NCI-H510A (cell line): Measurements from ENCODE around the gene MAGEB18.

Experiments
- DNase-seq: peaks from one replicate; lab custom pipeline; 2025; lab: John Stamatoyannopoulos, UW

The MAGEB18 gene

DNA sequence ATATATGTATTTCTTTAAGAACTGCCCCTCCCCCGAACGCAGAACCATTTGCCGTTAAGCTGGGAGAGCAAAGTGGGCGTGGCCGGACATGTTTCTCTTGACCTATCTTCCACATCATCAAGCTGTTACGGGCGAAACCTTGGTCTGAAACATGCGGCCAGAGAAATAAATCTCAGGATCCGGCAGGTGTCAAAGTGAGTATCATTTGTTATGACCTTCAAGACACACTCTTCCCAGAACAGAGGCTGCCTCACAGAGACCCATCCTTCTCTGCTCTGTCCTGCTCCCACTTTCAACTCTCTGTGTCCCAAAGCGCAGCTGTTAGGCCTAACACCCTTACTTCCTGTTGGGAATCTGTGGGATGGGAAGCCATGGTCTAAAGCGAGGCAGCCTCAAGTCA lies at the start of gene MAGEB18:
MAGEB18 (plus strand) TSS at position 70 of the 400 bp plus-strand sequence. CDS start 643 bp downstream, outside the sequence.
- no peak for DNase-seq

DNA sequence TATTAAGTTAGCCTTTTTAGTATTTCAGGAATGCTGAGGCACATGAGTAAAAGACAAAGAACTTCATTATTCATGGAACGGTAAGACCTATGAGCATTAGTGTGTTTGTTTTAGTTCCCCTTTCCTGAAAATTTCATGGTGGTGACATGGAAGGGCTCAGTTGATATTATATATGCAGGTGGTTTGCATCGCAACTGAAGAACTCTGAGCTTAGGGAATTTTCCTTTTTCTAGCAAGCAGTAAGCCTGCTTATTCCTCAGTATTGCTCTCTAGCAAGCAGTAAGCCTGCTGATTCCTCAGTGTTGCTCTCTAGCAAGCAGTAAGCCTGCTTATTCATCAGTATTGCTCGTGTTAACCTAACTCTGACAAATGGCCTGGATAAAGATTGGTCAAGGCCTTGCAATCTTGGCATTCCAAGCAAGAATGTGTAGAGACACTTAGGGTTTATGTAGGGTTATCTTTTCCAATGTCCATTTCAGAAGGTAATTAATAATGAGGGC lies 37.7 kb upstream of the MAGEB18 start:
- no peak for DNase-seq

DNA sequence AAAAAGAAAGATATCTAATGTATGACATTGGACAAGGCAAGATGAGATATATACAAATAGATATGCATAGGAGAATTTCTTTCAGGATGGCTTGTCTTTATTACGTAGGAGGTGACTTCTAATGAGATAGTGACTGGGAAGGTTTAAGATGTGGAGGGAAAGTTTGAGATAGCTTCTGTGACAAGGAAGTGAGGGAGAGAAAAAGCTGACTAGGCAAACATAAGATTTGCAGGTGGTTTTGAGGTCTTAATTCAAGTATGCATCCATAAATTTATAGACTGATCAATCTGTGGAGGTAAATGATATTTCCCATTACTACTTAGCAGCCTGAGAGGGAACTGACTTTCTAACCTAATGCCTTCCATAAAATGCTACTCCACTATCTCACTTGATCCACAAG lies 29.0 kb upstream of the MAGEB18 start:
- no peak for DNase-seq

DNA sequence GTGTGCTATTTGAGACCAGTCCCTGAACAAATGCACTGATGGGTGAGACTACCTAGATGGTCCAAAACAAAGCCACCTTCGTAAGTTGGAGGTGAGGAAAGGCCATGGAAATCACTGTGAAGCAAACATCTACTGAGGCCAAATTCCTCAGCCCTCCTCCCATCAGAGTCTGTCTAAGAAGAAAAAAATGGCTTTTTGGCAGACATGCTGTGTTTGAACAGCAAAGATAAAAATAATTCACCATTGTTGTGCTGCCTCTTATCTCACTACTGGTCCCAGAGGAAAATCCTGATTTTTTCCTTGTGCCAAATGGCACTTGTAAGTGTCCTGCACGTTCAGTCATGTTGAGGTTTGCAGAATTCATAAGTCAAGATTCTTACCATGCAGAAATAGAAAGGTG lies 7.9 kb downstream of the MAGEB18 start:
- no peak for DNase-seq

DNA sequence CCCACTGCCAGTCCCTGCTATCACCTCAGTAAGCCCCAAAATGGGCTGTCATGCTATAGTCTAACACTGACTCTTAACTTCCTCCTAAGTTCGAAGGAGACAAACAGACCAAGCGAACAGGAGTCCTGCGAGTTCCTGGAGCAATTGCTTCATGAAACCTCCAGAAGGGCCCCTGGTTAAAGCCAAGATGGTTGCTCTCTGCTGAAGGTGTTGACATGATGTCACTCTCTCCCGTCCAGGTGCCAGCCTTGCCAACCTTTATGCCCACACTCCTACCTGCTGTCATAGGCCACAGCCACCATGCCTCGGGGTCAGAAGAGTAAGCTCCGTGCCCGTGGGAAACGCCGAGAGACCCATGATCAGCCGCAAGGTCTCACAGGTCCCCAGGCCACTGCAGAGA lies 22.2 kb downstream of the MAGEB18 start, which contains the start of gene MAGEB6B:
MAGEB6B (plus strand) TSS at position 301 of the 400 bp plus-strand sequence; CDS start at position 301, 0 bp downstream.
- DNase-seq = no peak
